IPS-18a (cell line): ENCODE results near the gene PCED1B.
"Not testable (repeated sequence)": the region's sequence is repeated elsewhere in the genome, so short reads cannot be mapped to it uniquely, and the experiment has no call there.

Source experiments
- H3K27ac ChIP-seq: one replicate; pipeline ENCODE4 v1.5.1; 2013; ENCODE audit warnings: low read length
- H3K27me3 ChIP-seq: one replicate; pipeline ENCODE4 v1.6.1; 2013; ENCODE audit warnings: mild to moderate bottlenecking, low read length; ENCODE audit not compliant: control insufficient read depth, insufficient read depth
- H3K36me3 ChIP-seq: one replicate; pipeline ENCODE4 v1.6.1; 2013; ENCODE audit warnings: low read depth, low read length; ENCODE audit not compliant: control insufficient read depth
- H3K4me1 ChIP-seq: one replicate; pipeline ENCODE4 v1.6.1; 2013; ENCODE audit warnings: low read depth, low read length; ENCODE audit not compliant: control insufficient read depth
- H3K4me3 ChIP-seq: one replicate; pipeline ENCODE4 v1.5.1; 2013; ENCODE audit warnings: low read length
- H3K9ac ChIP-seq: one replicate; pipeline ENCODE4 v1.6.1; 2013; ENCODE audit warnings: mild to moderate bottlenecking, low read length, moderate library complexity
- H3K9me3 ChIP-seq: one replicate; pipeline ENCODE4 v1.6.1; 2013; ENCODE audit warnings: low read depth, low read length; ENCODE audit not compliant: control insufficient read depth

The PCED1B gene

GRCh38 chr12:47160316-47161244, 81.2 kb downstream of the PCED1B start:
- no peaks in the 10 kb centered on the region for H3K9me3 ChIP-seq
- no peak overlapping the region for H3K27ac ChIP-seq
- H3K4me3 ChIP-seq: no peak overlapping the region
- peaks cover 4% of the 10 kb centered on the region for H3K4me1 ChIP-seq
- H3K9ac ChIP-seq: no peak overlapping the region
- no peaks in the 10 kb centered on the region for H3K36me3 ChIP-seq
- H3K27me3 ChIP-seq: no peaks in the 10 kb centered on the region

GRCh38 chr12:47164116-47164515, 84.7 kb downstream of the PCED1B start:
- Histone ChIP-seq H3K4me1 (no peaks in the 10 kb centered on the region), H3K9ac (no peak overlapping the region), H3K9me3 (no peaks in the 10 kb centered on the region), H3K27ac (no peak overlapping the region), H3K4me3 (no peak overlapping the region), H3K36me3 (no peaks in the 10 kb centered on the region), H3K27me3 (no peaks in the 10 kb centered on the region)

GRCh38 chr12:47164724-47165439, 85.5 kb downstream of the PCED1B start:
- Histone ChIP-seq H3K4me3 (no peak overlapping the region), H3K36me3 (no peaks in the 10 kb centered on the region), H3K4me1 (no peaks in the 10 kb centered on the region), H3K27me3 (no peaks in the 10 kb centered on the region), H3K27ac (no peak overlapping the region), H3K9ac (no peak overlapping the region), H3K9me3 (no peaks in the 10 kb centered on the region)

GRCh38 chr12:47165934-47166333, 86.5 kb downstream of the PCED1B start:
- Histone ChIP-seq H3K9ac (no peak overlapping the region), H3K27ac (no peak overlapping the region), H3K9me3 (no peaks in the 10 kb centered on the region), H3K4me3 (no peak overlapping the region), H3K36me3 (no peaks in the 10 kb centered on the region), H3K27me3 (no peaks in the 10 kb centered on the region), H3K4me1 (no peaks in the 10 kb centered on the region)

- no peak overlapping the region for H3K9ac ChIP-seq
- no peaks in the 10 kb centered on the region for H3K9me3 ChIP-seq
- no peaks in the 10 kb centered on the region for H3K27me3 ChIP-seq
- H3K4me1 ChIP-seq: no peaks in the 10 kb centered on the region
- H3K4me3 ChIP-seq: no peak overlapping the region
- H3K27ac ChIP-seq: no peak overlapping the region
- no peaks in the 10 kb centered on the region for H3K36me3 ChIP-seq
Observed at GRCh38 chr12:47166365-47166764, 86.9 kb downstream of the PCED1B start.

GRCh38 chr12:47170281-47170680, 90.9 kb downstream of the PCED1B start:
- not testable (repeated sequence) for H3K9ac ChIP-seq, H3K9me3 ChIP-seq, H3K27ac ChIP-seq, H3K27me3 ChIP-seq, H3K4me3 ChIP-seq, H3K4me1 ChIP-seq, H3K36me3 ChIP-seq

GRCh38 chr12:47178014-47178413, 98.6 kb downstream of the PCED1B start:
- Histone ChIP-seq H3K9me3 (no peaks in the 10 kb centered on the region), H3K27me3 (no peaks in the 10 kb centered on the region), H3K4me3 (no peak overlapping the region), H3K4me1 (no peaks in the 10 kb centered on the region), H3K36me3 (no peaks in the 10 kb centered on the region), H3K9ac (no peak overlapping the region), H3K27ac (no peak overlapping the region)

- H3K27me3 ChIP-seq, H3K4me3 ChIP-seq, H3K4me1 ChIP-seq, H3K9ac ChIP-seq, H3K36me3 ChIP-seq, H3K27ac ChIP-seq, H3K9me3 ChIP-seq: not testable (repeated sequence)
Observed at GRCh38 chr12:47182164-47182938, 102.9 kb downstream of the PCED1B start.

- Histone ChIP-seq H3K27me3 (no peaks in the 10 kb centered on the region), H3K4me3 (no peak overlapping the region), H3K4me1 (no peaks in the 10 kb centered on the region), H3K27ac (no peak overlapping the region), H3K9ac (no peak overlapping the region), H3K36me3 (no peaks in the 10 kb centered on the region), H3K9me3 (no peaks in the 10 kb centered on the region)
Observed at GRCh38 chr12:47184229-47184628, 104.8 kb downstream of the PCED1B start.

- H3K27ac ChIP-seq: no peak overlapping the region
- no peak overlapping the region for H3K9ac ChIP-seq
- no peaks in the 10 kb centered on the region for H3K36me3 ChIP-seq
- H3K27me3 ChIP-seq: no peaks in the 10 kb centered on the region
- no peaks in the 10 kb centered on the region for H3K9me3 ChIP-seq
- no peak overlapping the region for H3K4me3 ChIP-seq
- H3K4me1 ChIP-seq: peaks cover 4% of the 10 kb centered on the region
Observed at GRCh38 chr12:47184813-47185212, 105.4 kb downstream of the PCED1B start.

- Histone ChIP-seq H3K36me3 (no peaks in the 10 kb centered on the region), H3K9me3 (no peaks in the 10 kb centered on the region), H3K9ac (no peak overlapping the region), H3K27me3 (no peaks in the 10 kb centered on the region), H3K27ac (no peak overlapping the region), H3K4me3 (no peak overlapping the region), H3K4me1 (peaks cover 14% of the 10 kb centered on the region)
Observed at GRCh38 chr12:47186246-47186645, 106.8 kb downstream of the PCED1B start.
